Colon (tissue), 2 donors: ENCODE results near the gene CD276.
"Not testable (repeated sequence)": the region's sequence is repeated elsewhere in the genome, so short reads cannot be mapped to it uniquely, and the experiment has no call there.

Experiments used
- FAIRE-seq: peaks from 2 replicates; lab custom pipeline; 2012; peaks lifted over from hg19 to GRCh38; lab: Jason Lieb, UNC
- donor health status: control.
- donor health status: control.

CD276 gene

DNA sequence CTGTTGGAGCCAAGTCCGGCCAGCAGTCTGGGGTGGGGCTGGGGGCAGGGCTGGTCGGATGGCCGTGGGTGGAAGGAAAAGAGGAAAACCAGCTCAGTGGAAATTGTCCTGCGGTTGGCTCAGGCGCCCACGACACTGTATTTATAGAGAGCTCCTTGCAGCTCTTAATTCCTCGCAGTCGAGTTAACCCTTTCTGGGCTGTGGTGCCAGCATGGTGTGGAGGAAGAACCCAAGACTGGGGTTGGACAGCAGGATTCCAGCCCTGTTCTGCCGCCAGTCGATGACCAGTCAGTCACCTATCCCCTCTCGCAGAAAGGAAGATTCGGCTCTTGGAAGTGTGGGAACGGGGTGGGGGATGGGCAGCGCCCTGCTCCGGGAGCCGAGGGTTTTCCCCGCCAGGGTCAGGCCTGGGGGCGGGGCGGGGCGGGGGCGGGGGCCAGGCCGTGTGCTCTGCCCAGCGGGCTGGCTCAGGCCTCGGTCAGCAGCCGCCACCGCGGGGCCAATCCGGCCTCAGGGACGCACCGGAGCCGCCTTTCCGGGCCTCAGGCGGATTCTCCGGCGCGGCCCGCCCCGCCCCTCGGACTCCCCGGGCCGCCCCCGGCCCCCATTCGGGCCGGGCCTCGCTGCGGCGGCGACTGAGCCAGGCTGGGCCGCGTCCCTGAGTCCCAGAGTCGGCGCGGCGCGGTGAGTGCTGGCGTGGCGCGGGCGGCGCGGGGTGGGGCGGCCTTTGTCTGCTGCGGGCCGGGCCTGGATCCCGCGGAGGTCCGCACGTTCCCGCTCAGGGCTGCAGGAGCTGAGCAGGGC, at the start of gene CD276:
TSS of gene CD276 (plus strand) at position 607 of the 804 bp plus-strand sequence. CDS start 15,257 bp downstream, outside the sequence.
- FAIRE-seq, result no peak

DNA sequence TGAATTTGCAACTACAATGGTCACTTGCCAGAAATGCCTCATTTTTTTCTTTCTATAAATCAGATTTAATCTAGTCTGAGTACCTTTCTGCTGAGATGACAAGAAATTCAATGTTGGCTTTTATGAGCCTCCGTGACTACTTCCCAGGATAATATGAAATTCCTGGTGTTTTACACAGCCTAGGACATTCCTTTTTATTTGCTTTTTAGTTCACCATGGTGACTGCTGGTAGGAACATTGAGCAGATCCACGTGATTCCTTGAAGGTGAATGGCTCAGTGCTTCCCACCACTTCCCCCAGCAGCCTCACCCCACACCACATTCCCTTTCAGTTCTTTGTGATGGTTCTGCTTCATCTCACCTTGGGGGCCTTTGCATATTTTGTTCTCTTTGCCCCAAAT, 46.7 kb upstream of the CD276 start:
- FAIRE-seq, result no peak

DNA sequence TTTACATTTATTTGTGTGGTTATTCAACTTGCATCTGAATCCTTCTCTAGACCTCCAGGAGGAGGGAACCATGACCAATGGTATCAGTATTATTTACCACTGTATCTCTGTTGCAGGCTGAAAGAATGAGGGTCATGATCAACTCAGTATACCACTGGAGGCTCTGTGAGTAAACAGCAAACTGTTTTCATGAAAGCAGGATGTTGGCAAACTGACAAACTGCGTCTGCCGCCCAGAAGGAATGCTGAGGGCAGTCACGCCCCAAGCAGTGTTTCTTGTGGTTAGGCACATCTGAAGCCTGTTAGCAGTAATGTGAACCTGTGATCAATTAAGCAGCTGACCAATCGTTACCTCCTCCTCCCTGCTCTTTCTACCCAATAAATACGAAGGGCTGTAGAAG, 44.7 kb upstream of the CD276 start:
- not testable (repeated sequence) for FAIRE-seq

DNA sequence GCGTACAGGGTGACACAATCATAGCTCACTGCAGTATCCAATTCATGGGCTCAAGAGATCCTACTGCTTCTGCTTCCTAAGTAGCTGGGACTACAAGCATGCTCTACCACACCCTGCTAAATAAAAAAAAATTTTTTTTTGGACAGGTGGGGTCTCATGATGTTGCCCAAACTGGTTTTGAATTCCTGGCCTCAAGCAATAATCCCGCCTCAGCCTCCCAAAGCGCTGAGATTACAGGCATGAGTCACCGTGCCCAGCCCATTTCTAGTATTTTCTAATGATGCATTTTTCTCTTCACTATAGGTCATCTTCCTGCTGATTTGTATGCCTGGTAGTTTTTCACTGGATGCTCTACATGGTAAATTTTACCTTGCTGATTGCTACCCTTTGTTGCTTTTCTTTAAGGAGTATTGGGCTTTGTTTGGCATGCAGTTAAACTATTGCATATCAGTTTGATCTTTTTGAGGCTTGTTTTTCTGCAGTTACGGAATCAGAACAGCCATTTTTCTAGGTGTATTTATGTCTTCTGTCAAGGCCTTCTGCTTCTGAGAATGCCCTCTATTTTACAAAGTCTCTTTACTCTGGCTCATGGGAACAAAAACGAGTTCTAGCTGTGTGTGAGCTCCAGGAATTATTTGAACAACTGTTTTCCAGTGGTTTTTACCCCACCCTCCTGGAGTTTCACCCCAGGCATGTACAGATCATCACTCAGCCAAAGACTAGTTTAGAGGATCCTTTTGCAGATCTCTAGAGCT, 36.7 kb upstream of the CD276 start:
- no peak for FAIRE-seq

DNA sequence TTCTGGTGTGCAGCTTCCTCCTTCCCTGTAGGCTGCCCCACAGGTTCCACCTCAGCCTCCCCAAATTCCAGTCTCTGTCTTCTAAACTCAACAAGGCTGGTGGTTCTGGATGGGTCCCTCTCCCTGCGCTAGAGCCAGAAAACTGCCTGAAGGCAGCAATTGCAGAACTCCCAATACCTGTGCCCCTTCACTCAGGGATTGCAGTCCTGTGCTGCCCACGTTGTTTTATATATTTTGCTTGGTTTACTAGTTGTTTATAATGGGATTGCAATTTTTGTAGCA, 36.2 kb upstream of the CD276 start:
- FAIRE-seq, result no peak

DNA sequence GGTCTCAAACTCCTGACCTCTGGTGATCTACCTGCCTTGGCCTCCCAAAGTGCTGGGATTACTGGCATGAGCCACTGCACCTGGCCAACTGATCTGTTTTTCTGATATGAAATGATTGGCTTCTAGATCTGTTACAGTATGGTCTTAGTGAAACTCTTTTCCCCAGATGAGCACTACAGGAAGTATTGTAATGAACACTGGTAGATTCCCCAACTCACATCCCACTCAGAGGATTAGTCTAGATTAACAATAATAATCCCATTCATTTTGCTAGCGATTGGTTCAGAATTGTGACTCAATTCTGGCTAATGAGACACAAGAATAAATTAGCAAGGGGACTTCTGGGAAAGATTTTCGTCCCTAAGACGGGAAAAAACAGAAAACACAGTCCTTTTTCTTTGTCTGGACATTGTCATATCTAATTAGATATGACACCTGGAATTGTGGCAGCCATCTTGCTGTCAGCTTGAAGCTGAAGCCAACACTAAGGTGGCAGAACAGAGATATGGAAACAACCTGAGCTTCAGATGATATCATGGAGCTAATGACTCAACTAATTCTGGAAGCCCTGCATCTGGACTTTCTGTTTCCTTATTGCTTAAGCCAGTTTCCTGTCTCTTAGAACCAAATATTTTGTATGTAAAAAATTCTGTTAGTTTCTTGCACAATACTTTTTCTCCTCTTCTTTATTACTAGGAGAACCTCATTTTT, 33.6 kb upstream of the CD276 start:
- no peak for FAIRE-seq

DNA sequence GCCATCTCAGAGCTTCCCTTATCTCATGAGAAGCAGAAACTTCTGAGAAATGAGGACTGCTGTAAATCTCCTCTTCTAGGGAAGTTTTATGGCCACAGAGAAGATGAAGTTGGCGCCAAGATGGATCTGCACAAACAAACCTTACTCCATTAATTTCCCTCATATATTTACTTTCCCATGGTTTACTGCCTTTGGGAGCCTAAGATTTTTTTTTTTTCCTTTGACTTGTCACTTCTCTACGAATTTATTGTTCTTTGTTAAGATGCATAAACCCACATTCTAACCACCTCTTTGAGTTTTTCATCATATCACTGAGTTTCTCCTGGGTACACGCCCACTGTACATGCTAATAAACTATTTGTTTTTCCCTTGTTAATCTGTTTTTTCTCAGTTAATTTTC, 29.5 kb upstream of the CD276 start:
- FAIRE-seq, result no peak

DNA sequence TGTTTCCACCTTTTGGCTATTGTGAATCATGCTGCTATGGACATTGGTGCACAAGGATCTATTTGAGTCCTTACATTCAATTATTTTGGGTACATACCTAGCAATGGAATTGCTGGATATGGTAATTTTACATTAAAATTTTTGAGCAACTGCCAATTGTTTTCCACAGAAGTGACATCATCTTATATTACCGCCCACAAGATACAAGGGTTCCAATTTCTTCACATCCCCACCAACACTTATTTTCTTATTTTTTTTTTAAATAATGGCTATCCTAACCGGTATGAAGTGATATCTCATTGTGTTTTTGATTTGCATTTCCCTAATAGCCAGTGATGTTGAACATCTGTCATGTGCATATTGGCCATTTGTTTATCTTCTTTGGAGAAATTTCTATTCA, 28.5 kb upstream of the CD276 start:
- no peak for FAIRE-seq

DNA sequence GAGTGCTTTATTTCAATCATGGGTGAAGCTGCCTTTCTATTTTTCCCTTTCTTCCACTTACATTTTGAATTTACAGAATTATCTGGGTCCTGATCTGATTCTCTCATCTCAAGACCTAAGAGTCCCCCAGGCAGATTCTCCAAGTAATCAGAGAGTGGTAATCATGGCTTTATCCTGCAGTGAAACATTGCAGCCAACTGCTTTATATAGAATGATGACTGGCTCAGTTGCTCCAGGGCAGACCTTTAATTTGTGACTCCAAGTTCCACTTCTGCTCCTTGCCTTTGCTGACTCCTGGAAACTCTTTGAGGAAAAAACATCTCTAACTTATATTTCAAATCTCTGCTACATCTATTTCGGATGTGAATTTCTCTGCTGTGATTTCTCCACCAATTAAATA, 25.5 kb upstream of the CD276 start:
- no peak for FAIRE-seq

DNA sequence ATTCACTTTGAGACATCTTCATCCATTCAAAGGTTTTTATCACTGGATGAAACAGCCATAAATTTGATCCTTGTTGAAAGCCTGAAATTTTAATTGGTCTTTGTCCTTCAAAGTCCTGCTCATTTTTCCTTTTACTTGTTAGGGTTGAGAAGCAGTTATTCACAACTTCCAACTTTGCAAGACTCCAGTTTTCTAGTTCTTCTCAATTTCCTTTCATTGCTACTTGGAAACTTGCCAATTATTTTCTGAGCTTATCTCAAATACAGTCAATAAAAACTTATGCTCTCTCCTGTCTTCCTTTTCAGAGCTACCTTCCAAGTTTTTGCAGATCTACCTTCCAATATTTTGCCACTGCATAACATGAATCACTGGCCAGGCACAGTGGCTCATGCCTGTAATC, 23.7 kb upstream of the CD276 start:
- FAIRE-seq, result no peak

DNA sequence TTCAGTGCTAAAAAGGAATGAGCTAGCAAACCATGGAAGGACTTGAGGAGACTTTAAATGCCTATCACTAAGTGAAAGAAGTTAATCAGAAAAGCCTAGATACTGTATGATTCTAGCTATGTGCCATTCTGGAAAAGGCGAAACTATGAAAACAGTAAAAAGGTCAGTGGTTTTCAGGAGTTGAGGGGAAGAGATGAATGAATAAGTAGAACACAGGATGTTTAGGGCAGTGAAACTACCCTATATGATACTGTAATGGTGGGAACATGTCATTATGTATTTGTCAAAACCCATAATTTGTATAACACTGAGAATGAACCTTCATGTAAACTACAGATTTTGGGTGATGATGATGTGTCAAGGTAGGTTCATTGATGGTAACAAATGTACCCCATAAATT, 9.6 kb upstream of the CD276 start:
- no peak for FAIRE-seq

DNA sequence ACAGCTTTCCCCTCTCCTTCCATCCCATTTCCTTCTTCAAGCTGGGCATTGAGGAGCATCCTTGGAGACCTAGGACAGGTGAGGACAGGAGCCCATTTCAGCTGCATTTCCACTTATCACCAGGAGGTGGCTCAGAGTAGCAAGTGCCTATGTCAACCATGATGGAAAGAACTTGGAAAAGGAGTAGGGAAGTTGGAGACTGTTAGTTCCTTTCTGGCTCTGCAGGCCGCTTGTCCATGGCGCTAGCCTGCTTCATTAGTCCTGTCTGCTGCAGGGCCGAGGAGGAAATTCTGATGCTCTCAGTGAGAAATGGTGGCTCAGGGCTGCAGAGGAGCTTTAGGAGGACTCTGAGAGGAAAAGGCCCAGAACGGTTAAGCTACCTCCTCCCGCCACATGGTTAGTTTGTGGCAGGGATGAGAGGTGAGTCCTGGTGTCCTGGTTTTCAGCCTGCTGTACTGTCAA, 7.0 kb upstream of the CD276 start:
- no peak for FAIRE-seq

DNA sequence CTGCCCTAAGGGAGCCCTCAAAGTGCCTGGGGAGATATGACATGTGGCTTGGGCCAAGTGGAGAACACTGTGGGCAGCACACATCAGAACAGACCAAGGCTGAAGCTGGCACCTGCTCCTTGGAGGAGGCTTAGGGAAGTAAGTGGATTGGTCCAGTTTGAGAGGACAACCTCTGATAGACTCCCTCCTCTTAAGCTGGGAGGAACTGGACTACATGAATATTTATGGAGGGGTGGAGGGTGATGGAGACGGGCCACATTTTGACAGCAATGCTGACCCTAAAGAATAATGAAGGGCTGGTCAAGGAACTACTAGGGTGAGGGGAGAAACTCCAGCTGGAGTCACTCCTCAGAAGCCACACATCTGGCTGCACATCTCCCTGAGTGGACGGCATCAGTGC, 6.5 kb upstream of the CD276 start:
- no peak for FAIRE-seq

DNA sequence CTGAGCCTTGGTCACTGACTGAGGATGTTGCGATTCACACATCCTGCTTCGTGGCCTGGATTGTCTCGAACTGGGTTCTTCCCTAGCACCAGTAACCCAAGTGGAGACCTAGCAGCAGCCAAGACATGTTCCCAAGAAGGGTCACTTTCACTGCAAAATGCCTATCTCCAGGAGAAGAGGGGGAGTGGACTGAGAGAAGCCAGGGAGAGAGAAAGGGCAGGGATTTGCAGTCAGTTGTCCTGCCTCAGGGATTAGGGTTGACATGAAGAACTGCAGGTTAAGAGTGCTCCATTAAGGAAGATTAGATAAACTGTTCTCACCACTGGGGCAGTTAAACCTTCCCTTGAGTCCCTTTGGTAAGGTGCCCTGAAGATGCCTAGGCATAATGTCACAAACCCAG, 5.7 kb upstream of the CD276 start:
- no peak for FAIRE-seq

DNA sequence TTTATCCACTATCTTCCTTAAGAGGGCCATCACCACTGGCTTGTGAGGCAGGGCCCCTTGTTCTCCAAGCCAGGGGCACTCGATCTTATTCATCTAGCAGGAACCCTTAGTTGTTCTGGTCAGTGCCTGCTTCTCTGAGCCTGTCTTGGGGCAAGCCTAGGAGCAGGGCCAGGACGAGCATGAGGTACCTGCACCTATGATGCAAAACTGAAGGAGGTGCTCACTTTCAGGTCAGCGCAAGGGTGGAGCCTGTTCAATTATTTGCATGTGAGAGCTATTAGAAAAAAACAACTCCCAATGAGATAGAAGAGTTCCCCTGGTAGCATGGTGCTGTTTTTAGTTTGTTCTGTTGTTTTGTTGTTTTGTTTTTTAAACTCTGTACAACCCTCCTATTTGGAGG, 5.0 kb upstream of the CD276 start:
- FAIRE-seq, result no peak

DNA sequence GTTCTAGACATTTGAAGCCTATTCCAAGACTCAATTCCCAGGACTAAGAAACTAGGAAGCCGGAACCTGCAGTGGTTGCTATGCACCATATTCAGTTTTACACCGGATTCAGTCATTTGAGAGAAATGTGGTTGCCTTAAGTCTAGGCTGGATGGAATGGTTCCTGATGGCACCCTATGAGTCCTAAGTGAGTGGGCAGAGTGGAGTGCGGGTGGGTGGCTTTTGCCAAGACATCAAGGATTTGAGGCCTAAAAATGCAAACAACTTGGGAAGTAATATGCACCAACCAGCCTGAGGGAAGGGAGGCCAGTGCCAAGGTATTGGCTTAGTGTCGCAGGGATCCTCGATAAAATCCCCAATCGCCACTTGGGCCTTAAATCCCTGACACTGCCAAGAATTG, 4.2 kb upstream of the CD276 start:
- FAIRE-seq, result no peak

DNA sequence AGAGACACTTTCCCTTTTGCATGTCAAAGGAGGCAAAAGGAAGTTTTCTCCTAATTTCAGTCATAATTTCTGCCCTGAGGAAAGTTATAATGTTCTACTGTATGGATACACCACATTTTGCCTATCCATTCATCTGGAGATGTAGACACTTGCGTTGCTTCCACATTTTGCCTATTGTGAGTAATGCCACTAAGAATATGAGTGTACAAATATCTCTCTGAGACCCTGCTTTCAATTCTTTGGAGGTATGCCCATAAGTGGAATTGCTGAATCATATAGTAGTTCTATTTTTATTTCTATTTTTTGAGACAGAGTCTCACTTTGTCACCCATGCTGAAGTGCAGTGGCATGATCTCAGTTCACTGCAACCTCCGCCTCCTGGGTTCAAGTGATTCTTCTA, 3.6 kb upstream of the CD276 start:
- no peak for FAIRE-seq

DNA sequence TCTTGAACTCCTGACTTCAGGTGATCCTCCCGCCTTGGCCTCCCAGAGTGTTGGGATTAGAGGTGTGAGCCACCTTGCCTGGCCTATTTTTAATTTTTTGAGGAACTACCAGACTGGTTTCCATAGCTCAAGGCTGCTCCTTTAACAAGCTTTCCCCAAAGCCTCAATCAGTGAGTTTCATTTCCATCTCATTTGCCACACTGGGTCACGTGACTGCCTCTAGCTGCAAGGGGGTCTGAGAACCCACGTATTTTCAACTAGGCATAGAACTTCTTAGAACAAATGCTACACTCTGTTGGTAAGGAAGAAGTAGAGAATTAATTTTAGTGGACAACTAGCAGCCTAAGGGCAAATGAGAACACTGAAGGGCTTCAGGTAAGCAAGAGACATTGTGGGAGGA, 3.1 kb upstream of the CD276 start:
- FAIRE-seq, result no peak

DNA sequence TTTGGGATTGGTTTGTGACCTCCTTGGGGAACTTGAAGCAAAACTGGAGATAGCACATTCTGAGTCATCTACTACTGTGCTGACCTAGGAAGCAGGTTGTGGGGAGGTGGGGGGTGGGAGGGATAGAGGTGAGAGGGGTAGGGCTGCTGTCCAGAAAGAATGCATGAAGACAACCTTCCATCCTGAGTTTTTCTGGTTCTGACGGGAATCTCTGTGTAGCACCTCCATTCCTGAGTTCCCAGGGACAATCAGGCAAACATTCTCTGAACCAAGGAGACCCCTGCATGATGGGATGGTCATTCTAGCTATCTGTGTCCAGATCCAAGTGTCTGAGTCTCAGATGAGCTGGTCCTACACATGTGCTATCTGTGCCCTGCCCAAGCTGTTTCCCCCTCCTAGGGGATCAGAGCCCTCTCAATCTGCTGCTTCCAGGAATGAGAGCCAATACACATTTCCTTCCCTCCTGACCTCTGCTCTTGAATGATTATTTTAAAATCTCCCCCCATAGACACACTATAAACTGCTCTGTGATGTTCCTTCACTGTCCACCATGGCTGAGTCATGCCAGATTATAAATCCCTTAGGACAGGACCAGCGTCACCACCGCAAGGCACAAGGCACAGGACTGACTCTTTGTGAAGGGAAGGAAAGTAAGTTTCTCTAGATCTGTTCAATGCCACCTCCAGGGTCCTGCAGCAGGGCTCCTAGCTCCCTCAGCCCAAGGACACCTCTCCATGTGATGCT, 2.2 kb upstream of the CD276 start:
- no peak for FAIRE-seq

DNA sequence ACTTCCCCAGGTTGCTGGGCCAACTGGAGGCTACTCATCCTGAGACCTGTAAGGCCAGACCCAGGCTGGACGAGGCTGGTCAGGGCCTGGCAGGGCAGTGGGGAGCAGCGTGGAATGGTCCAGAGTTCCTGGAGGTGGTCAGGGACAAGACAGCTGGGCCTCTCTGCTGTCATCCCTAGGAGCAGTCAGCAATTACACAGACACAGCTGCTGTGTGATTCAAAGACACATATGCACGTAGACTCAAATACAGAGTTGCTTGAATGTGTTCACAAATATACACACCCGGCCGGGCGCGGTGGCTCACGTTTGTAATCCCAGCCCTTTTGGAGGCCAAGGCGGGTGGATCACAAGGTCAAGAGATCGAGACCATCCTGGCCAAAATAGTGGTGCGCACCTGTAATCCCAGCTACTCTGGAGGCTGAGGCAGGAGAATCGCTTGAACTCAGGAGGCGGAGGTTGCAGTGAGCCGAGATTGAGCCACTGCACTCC, 1.5 kb upstream of the CD276 start:
- no peak for FAIRE-seq

DNA sequence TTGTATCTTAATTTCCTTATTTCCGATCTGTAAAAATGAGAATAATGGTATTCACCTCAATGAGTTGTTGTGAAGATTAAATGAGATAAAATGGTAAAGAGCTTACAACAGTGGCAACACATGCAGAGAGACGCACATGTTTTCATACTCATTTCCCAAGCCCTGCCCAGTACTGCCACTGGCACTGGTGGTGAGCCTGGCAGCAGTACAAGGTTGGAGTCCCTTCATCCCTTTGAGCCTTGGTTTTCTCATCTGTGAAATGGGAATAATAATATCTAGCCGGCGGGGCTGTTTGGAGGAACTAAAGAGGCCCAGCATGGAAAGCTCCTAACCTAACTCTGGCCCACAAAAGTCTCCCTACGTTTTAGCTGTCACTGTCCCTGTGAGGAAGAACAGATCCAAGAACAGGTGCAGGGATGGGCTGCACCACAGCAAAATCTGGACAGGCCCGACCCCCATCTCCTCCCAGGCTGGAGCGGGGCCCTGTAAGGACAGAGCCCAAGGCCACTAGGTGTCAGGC, 866 bp upstream of the CD276 start:
- no peak for FAIRE-seq
